Measurements from ENCODE around the gene CCL27.

The CCL27 gene

DNA sequence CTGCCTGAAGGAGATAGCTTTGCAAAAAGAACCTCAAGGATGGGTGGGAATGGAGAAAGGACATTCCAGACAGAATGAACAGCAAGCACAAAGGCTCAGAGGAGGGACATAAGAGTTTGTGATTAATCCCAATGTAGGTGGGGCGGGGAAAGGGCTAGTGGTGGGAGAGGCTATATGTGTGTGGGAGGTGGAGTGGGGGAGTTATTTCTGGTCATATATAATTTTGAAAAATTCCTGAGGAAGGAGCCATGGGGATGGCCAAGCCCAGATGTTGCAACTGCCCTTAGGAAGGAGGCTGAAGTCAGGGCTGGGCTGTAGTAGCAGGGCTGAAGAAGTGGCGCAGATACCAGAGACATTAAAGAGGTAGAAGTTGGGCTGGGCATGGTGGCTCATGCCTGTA is 13.4 kb upstream of the CCL27 start:
- Histone ChIP-seq H4K8ac (ENCODE audit: low read depth, low read length) (no peak overlapping the region), H3K9ac (ENCODE audit: low read length) (no peak overlapping the region), H4K91ac (ENCODE audit: low read depth, low read length) (no peak overlapping the region), H3K27me3 (ENCODE audit: insufficient read depth, low read length) (no peaks in the 10 kb centered on the region), H2BK5ac (ENCODE audit: low read depth, low read length, poor library complexity) (no peak overlapping the region), H3K4me1 (ENCODE audit: control insufficient read depth in 1 of 2, insufficient read depth in 2 of 2, low read length in 2 of 2) (peaks cover 4 to 5% of the 10 kb centered on the region in 2 experiments), H2AFZ (ENCODE audit: insufficient read depth, low read length, poor library complexity) (no peak overlapping the region), H3K4me3 (ENCODE audit: low read depth, low read length) (no peak overlapping the region), H3K23ac (ENCODE audit: low read length) (no peak overlapping the region), H3K36me3 (ENCODE audit: control insufficient read depth in 1 of 2, insufficient read depth in 2 of 2, low read length in 2 of 2) (no peaks in the 10 kb centered on the region), H3K4ac (ENCODE audit: low read depth, low read length) (no peak overlapping the region), H4K12ac (ENCODE audit: low read depth, low read length) (no peak overlapping the region), H3K18ac (ENCODE audit: low read length) (no peak overlapping the region), H2BK12ac (ENCODE audit: low read length) (no peak overlapping the region), H3K9me3 (ENCODE audit: insufficient read depth, low read depth, low read length) (no peaks in the 10 kb centered on the region), H3K27ac (ENCODE audit: low read depth, low read length) (no peak overlapping the region), H3K14ac (ENCODE audit: low read length) (no peak overlapping the region), H2BK120ac (ENCODE audit: insufficient read depth, low read length, poor library complexity) (no peak overlapping the region), H3K79me1 (ENCODE audit: low read length) (no peaks in the 10 kb centered on the region), H2AK5ac (ENCODE audit: low read length) (no peak overlapping the region), H3K79me2 (ENCODE audit: control insufficient read depth, insufficient read depth, low read length, poor library complexity) (no peaks in the 10 kb centered on the region), H3K4me2 (ENCODE audit: low read length) (no peak overlapping the region)
- DNase-seq: no peak
- no CpG with 5 or more reads among the region's 2 CpGs for WGBS (ENCODE audit: extremely low coverage, insufficient coverage, insufficient read length)

DNA sequence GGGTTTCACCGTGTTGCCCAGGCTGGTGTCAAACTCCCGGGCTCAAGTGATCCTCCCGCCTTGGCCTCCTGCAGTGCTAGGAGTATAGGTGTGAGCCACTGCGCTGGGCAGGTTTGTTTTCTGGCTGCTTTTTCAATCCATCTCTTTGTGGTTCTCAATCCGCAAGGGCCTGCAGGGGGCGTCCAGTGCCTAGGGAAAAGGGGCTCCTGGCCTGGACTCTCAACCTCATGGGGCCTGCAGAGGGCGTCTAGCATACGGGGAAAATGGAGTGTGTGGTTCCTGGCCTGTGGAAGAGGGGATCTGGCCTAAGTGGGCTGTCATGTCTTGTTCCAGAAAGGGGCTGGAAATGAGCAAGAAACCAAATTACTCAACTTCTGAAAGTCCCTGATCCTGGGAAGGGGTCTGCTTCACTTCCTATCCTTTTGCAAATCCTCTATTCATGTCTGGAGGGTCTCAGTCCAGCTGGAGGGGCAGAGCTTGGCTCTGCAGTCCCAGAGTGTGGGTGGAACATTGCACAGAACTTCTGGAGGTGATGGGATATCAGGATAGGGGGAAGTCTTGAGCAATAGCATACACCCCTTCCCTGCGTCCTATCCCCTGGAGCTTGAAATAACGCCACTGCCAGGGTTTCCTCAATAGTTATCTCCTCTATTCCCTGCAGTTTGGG is 12.7 kb upstream of the CCL27 start:
- Histone ChIP-seq H3K18ac (ENCODE audit: low read length) (no peak overlapping the region), H3K27me3 (ENCODE audit: insufficient read depth, low read length) (no peaks in the 10 kb centered on the region)

DNA sequence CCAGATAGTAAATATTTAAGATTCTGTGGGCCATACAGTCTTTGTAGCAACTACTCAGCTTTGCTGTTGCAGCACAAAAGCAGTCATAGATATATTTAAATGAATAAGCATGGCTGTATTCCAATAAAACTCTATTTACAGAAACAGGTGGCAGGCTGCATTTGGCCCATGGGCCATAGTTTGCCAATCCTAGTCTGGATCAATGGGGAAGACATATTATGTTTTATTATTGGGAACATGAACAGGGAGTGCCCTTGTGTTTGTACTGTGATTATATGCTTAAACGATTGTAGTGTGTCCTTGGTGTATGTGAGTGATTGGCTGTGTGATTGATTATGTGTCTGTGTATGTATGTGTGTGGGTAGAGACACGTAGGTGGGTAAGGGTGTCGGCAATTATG is 12.0 kb upstream of the CCL27 start:
- H3K79me1 ChIP-seq (ENCODE audit: low read length): no peaks in the 10 kb centered on the region
- no peak overlapping the region for H3K4me3 ChIP-seq (ENCODE audit: low read depth, low read length)
- H4K8ac ChIP-seq (ENCODE audit: low read depth, low read length): no peak overlapping the region
- no peaks in the 10 kb centered on the region for H3K79me2 ChIP-seq (ENCODE audit: control insufficient read depth, insufficient read depth, low read length, poor library complexity)
- no peak overlapping the region for H3K4ac ChIP-seq (ENCODE audit: low read depth, low read length)
- no peak for DNase-seq
- WGBS (ENCODE audit: extremely low coverage, insufficient coverage, insufficient read length): 67% methylated on average over 1 of the region's 3 CpGs
- no peak overlapping the region for H3K23ac ChIP-seq (ENCODE audit: low read length)
- no peaks in the 10 kb centered on the region for H3K27me3 ChIP-seq (ENCODE audit: insufficient read depth, low read length)
- no peak overlapping the region for H2AFZ ChIP-seq (ENCODE audit: insufficient read depth, low read length, poor library complexity)
- H3K4me1 ChIP-seq (ENCODE audit: control insufficient read depth in 1 of 2, insufficient read depth in 2 of 2, low read length in 2 of 2): peaks cover 9% of the 10 kb centered on the region in 2 experiments
- no peak overlapping the region for H3K14ac ChIP-seq (ENCODE audit: low read length)
- no peak overlapping the region for H3K9ac ChIP-seq (ENCODE audit: low read length)
- no peak overlapping the region for H2BK12ac ChIP-seq (ENCODE audit: low read length)
- H3K9me3 ChIP-seq (ENCODE audit: insufficient read depth, low read depth, low read length): no peaks in the 10 kb centered on the region
- H2AK5ac ChIP-seq (ENCODE audit: low read length): no peak overlapping the region
- peaks cover under 1% of the 10 kb centered on the region in 2 experiments for H3K36me3 ChIP-seq (ENCODE audit: control insufficient read depth in 1 of 2, insufficient read depth in 2 of 2, low read length in 2 of 2)
- H3K18ac ChIP-seq (ENCODE audit: low read length): no peak overlapping the region
- no peak overlapping the region for H4K91ac ChIP-seq (ENCODE audit: low read depth, low read length)
- H4K12ac ChIP-seq (ENCODE audit: low read depth, low read length): no peak overlapping the region
- no peak overlapping the region for H2BK5ac ChIP-seq (ENCODE audit: low read depth, low read length, poor library complexity)
- H3K4me2 ChIP-seq (ENCODE audit: low read length): no peak overlapping the region
- no peak overlapping the region for H3K27ac ChIP-seq (ENCODE audit: low read depth, low read length)
- no peak overlapping the region for H2BK120ac ChIP-seq (ENCODE audit: insufficient read depth, low read length, poor library complexity)

More for the DNA sequence above, 12.7 kb upstream of the CCL27 start:
- Histone ChIP-seq H3K4me3 (ENCODE audit: low read depth, low read length) (no peak overlapping the region), H2AFZ (ENCODE audit: insufficient read depth, low read length, poor library complexity) (no peak overlapping the region), H2AK5ac (ENCODE audit: low read length) (no peak overlapping the region), H3K4me2 (ENCODE audit: low read length) (no peak overlapping the region), H3K4ac (ENCODE audit: low read depth, low read length) (no peak overlapping the region), H2BK5ac (ENCODE audit: low read depth, low read length, poor library complexity) (no peak overlapping the region), H3K14ac (ENCODE audit: low read length) (no peak overlapping the region), H4K12ac (ENCODE audit: low read depth, low read length) (no peak overlapping the region), H2BK120ac (ENCODE audit: insufficient read depth, low read length, poor library complexity) (no peak overlapping the region), H2BK12ac (ENCODE audit: low read length) (no peak overlapping the region), H3K4me1 (ENCODE audit: control insufficient read depth in 1 of 2, insufficient read depth in 2 of 2, low read length in 2 of 2) (peaks cover 9% of the 10 kb centered on the region in 2 experiments), H3K79me2 (ENCODE audit: control insufficient read depth, insufficient read depth, low read length, poor library complexity) (no peaks in the 10 kb centered on the region), H3K27ac (ENCODE audit: low read depth, low read length) (no peak overlapping the region), H3K9ac (ENCODE audit: low read length) (no peak overlapping the region), H4K91ac (ENCODE audit: low read depth, low read length) (no peak overlapping the region), H4K8ac (ENCODE audit: low read depth, low read length) (no peak overlapping the region), H3K79me1 (ENCODE audit: low read length) (no peaks in the 10 kb centered on the region), H3K9me3 (ENCODE audit: insufficient read depth, low read depth, low read length) (no peaks in the 10 kb centered on the region), H3K36me3 (ENCODE audit: control insufficient read depth in 1 of 2, insufficient read depth in 2 of 2, low read length in 2 of 2) (no peaks in the 10 kb centered on the region), H3K23ac (ENCODE audit: low read length) (no peak overlapping the region)
- peak; percentile 64 to 79 for DNase-seq
- WGBS (ENCODE audit: extremely low coverage, insufficient coverage, insufficient read length): no CpG with 5 or more reads among the region's 10 CpGs

DNA sequence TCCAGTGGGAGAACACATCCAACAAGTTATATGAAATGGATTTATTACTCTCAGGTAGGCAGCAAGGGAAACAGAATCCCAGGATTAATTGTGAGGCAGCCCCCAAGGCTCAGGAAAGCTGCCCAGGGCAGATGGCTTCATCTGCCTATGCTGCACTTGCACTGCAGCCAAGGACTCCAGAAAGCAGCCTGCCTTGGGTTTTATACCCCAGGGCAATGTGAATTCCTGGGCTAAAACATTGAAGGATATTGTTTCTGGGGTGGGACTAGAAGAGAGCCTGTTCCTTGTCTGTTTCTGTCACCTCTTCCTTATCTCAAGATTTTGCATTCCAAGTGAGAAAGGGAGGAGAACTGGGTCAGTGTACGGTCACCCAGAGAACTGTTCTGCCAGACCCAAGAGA is 8.8 kb upstream of the CCL27 start:
- no peaks in the 10 kb centered on the region for H3K79me1 ChIP-seq (ENCODE audit: low read length)
- H2BK12ac ChIP-seq (ENCODE audit: low read length): no peak overlapping the region
- H2AFZ ChIP-seq (ENCODE audit: insufficient read depth, low read length, poor library complexity): no peak overlapping the region
- no peak overlapping the region for H2BK5ac ChIP-seq (ENCODE audit: low read depth, low read length, poor library complexity)
- no peak overlapping the region for H2BK120ac ChIP-seq (ENCODE audit: insufficient read depth, low read length, poor library complexity)
- H3K18ac ChIP-seq (ENCODE audit: low read length): no peak overlapping the region
- H3K36me3 ChIP-seq (ENCODE audit: control insufficient read depth in 1 of 2, insufficient read depth in 2 of 2, low read length in 2 of 2): peaks cover 3 to 7% of the 10 kb centered on the region in 2 experiments
- H2AK5ac ChIP-seq (ENCODE audit: low read length): no peak overlapping the region
- H3K27ac ChIP-seq (ENCODE audit: low read depth, low read length): no peak overlapping the region
- no peak overlapping the region for H3K4ac ChIP-seq (ENCODE audit: low read depth, low read length)
- peak overlapping the region; percentile 13 for H3K4me2 ChIP-seq (ENCODE audit: low read length)
- H3K9ac ChIP-seq (ENCODE audit: low read length): no peak overlapping the region
- no peak overlapping the region for H3K14ac ChIP-seq (ENCODE audit: low read length)
- H4K91ac ChIP-seq (ENCODE audit: low read depth, low read length): no peak overlapping the region
- peaks cover 4% of the 10 kb centered on the region for H3K9me3 ChIP-seq (ENCODE audit: insufficient read depth, low read depth, low read length)
- peaks cover 9 to 12% of the 10 kb centered on the region in 2 experiments for H3K4me1 ChIP-seq (ENCODE audit: control insufficient read depth in 1 of 2, insufficient read depth in 2 of 2, low read length in 2 of 2)
- no peaks in the 10 kb centered on the region for H3K27me3 ChIP-seq (ENCODE audit: insufficient read depth, low read length)
- H3K79me2 ChIP-seq (ENCODE audit: control insufficient read depth, insufficient read depth, low read length, poor library complexity): no peaks in the 10 kb centered on the region
- no peak for DNase-seq
- H3K23ac ChIP-seq (ENCODE audit: low read length): no peak overlapping the region
- H4K8ac ChIP-seq (ENCODE audit: low read depth, low read length): no peak overlapping the region
- no peak overlapping the region for H4K12ac ChIP-seq (ENCODE audit: low read depth, low read length)
- no CpG with 5 or more reads among the region's 1 CpG for WGBS (ENCODE audit: extremely low coverage, insufficient coverage, insufficient read length)
- H3K4me3 ChIP-seq (ENCODE audit: low read depth, low read length): no peak overlapping the region

Measured in trophoblast cell (in vitro differentiated cells and primary cell).